OCI-LY7 (cell line): ENCODE data around the gene TIMM10B. TPM values are rescaled to one million over a fixed set of nuclear protein-coding genes. Genes with fewer than 3 reads are reported as not detected.

Source experiments
- BruUV-seq: library from RNA; stranded (reverse); fragments of 400-500 nt; replicated peaks from 2 replicates; lab custom pipeline; 2021; lab: Mats Ljungman, UMichigan
- CTCF ChIA-PET: fragments of 300-600 bp; sonication (Branson Sonifier 250); formaldehyde crosslinking; loops from one replicate; lab custom pipeline; 2022; ENCODE audit warnings: antibody characterized with exemption; ENCODE audit not compliant: unreplicated experiment; lab: Charles Lee
- POLR2A ChIA-PET: fragments of 300-600 bp; sonication (Branson Sonifier 250); formaldehyde crosslinking; loops from one replicate; lab custom pipeline; 2022; ENCODE audit warnings: antibody characterized with exemption; lab: Charles Lee
- DNase-seq: peaks from one replicate; pipeline ENCODE4 v3.0.0-alpha.2; 2015; ENCODE audit warnings: low spot score
- H2AFZ ChIP-seq: fragments of 200-600 bp; sonication (generic), shearing (Covaris generic); 2 replicates; pipeline ENCODE4 v1.6.1; 2014; ENCODE audit warnings: mild to moderate bottlenecking, antibody characterized with exemption, low read length, moderate library complexity
- H3K27ac ChIP-seq: fragments of 200-600 bp; sonication (generic); 2 replicates; pipeline ENCODE4 v1.5.1; 2014; ENCODE audit warnings: mixed run types, low read depth, mild to moderate bottlenecking, moderate library complexity, low read length, inconsistent platforms; ENCODE audit not compliant: poor library complexity, severe bottlenecking
- H3K36me3 ChIP-seq: fragments of 200-600 bp; sonication (generic); 2 replicates; pipeline ENCODE4 v1.6.1; 2014; ENCODE audit warnings: mild to moderate bottlenecking, antibody characterized with exemption, low read length, moderate library complexity, mixed read lengths; ENCODE audit not compliant: insufficient read depth
- H3K4me1 ChIP-seq: fragments of 200-600 bp; sonication (generic); 2 replicates; pipeline ENCODE4 v1.5.1; 2014; ENCODE audit warnings: mild to moderate bottlenecking, low read length; ENCODE audit not compliant: insufficient read depth, poor library complexity, severe bottlenecking
- H3K4me2 ChIP-seq: fragments of 200-600 bp; sonication (generic); 2 replicates; pipeline ENCODE4 v1.6.1; 2014; ENCODE audit warnings: mild to moderate bottlenecking, low read length
- H3K4me3 ChIP-seq: fragments of 200-600 bp; sonication (generic); 2 replicates; pipeline ENCODE4 v1.5.1; 2014; ENCODE audit warnings: mild to moderate bottlenecking, low read depth, low read length; ENCODE audit not compliant: poor library complexity, severe bottlenecking
- H3K79me2 ChIP-seq: fragments of 200-600 bp; sonication (generic); 2 replicates; pipeline ENCODE4 v1.6.1; 2016; ENCODE audit warnings: low read depth, mild to moderate bottlenecking, low read length, moderate library complexity, mixed read lengths; ENCODE audit not compliant: insufficient read depth
- H3K9me2 ChIP-seq: fragments of 200-600 bp; sonication (generic); 2 replicates; pipeline ENCODE4 v1.6.1; 2016; ENCODE audit warnings: mild to moderate bottlenecking, low read length, mixed read lengths; ENCODE audit not compliant: insufficient read depth
- H3K9me3 ChIP-seq: fragments of 200-600 bp; sonication (generic); 2 replicates; pipeline ENCODE4 v1.6.1; 2014; ENCODE audit warnings: mild to moderate bottlenecking, mixed run types, low read length, mixed read lengths
- H4K20me1 ChIP-seq: fragments of 200-600 bp; sonication (generic); 2 replicates; pipeline ENCODE4 v1.6.1; 2014; ENCODE audit warnings: mild to moderate bottlenecking, antibody characterized with exemption, low read length, moderate library complexity, mixed read lengths; ENCODE audit not compliant: insufficient read depth
- CTCF ChIP-seq: fragments of 200-600 bp; sonication (generic); conservative IDR thresholded peaks from 2 replicates; pipeline ENCODE4 v1.5.1; 2014; ENCODE audit warnings: mild to moderate bottlenecking, antibody characterized with exemption, low read length, moderate library complexity, mixed read lengths
- EZH2phosphoT487 ChIP-seq: fragments of 200-600 bp; sonication (generic); IDR thresholded peaks from 2 replicates; pipeline ENCODE4 v1.6.1; 2018; ENCODE audit warnings: low read depth, borderline replicate concordance, mild to moderate bottlenecking, mixed run types, antibody characterized with exemption, low read length, moderate library complexity, mixed read lengths
- intact Hi-C: fragments of 100-400 bp; cut with micrococcal nuclease; formaldehyde crosslinking; loops from one replicate; pipeline ENCODE4 v1.10.0; 2022; ENCODE audit not compliant: unreplicated experiment
- total RNA-seq, 2 experiments: library from RNA; depleted of rRNA in 1 of 2; stranded (reverse); fragments of >200 nt in 1 of 2; shearing (Covaris generic) in 1 of 2; gene quantifications; 2 replicates each; pipeline ENCODE4 v1.2.3, GENCODE V29; 2014 to 2022

TIMM10B gene
- total RNA-seq, 2 experiments from 2014 or later = 43.7 to 54.6 TPM

GRCh38 chr11:6486256-6486655 lies 5.0 kb downstream of the TIMM10B start:
- Histone ChIP-seq H4K20me1 (peaks cover 10% of the 10 kb centered on the region), H3K4me3 (no peak overlapping the region), H3K4me2 (no peak overlapping the region), H3K79me2 (peaks cover 25% of the 10 kb centered on the region), H3K9me2 (no peaks in the 10 kb centered on the region), H3K27ac (no peak overlapping the region), H3K9me3 (no peaks in the 10 kb centered on the region), H2AFZ (no peak overlapping the region), H3K4me1 (peaks cover 13% of the 10 kb centered on the region), H3K36me3 (peaks cover 89% of the 10 kb centered on the region)
- DNase-seq = no peak
- BruUV-seq = no TSS peak
- intact Hi-C loops = no loop called here
- TF ChIP-seq EZH2phosphoT487 = no peak
- no peak for TF ChIP-seq CTCF
- CTCF ChIA-PET = no interaction called here
- POLR2A ChIA-PET = interaction anchor here (1.5 to 2.4 kb wide), 2 partner anchors 10 to 107 kb away, joined by 6 to 7 read pairs; no protein-coding TSS in a partner anchor

DNA sequence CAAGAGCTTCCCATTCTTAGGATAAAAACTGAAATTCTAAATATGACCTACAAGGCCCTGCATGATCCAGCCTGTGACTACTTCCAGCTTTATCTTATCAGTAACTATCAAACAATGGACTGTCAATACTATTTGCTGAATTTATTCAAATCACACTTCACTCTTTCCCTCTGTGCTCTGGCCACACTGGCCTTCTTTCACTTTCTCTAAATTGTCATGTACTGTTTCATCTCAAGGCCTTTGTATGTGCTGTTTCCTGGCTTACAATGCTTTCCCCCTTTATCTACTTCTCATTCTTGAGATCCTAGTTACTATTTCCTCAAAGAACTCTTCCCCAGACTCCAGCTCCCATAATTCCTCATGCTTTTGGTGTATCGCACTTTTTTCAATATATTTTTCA lies 5.6 kb downstream of the TIMM10B start:
- no peak overlapping the region for H3K27ac ChIP-seq
- ChIA-PET CTCF (no interaction called here), POLR2A (interaction anchor here (1.5 to 2.4 kb wide), 2 partner anchors 11 to 108 kb away, joined by 6 to 7 read pairs; no protein-coding TSS in a partner anchor)
- H3K36me3 ChIP-seq = peaks cover 90% of the 10 kb centered on the region
- TF ChIP-seq EZH2phosphoT487 (no peak), CTCF (no peak)
- peaks cover 19% of the 10 kb centered on the region for H3K79me2 ChIP-seq
- BruUV-seq = no TSS peak
- DNase-seq = no peak
- H2AFZ ChIP-seq = no peak overlapping the region
- no peaks in the 10 kb centered on the region for H3K9me3 ChIP-seq
- no peaks in the 10 kb centered on the region for H3K9me2 ChIP-seq
- peaks cover 13% of the 10 kb centered on the region for H3K4me1 ChIP-seq
- H3K4me2 ChIP-seq = no peak overlapping the region
- intact Hi-C loops = no loop called here
- no peak overlapping the region for H3K4me3 ChIP-seq
- H4K20me1 ChIP-seq = peaks cover 5% of the 10 kb centered on the region

GRCh38 chr11:6488342-6488741 lies 7.0 kb downstream of the TIMM10B start:
- no peak overlapping the region for H3K27ac ChIP-seq
- no peak overlapping the region for H3K4me3 ChIP-seq
- H3K4me1 ChIP-seq = peaks cover 1% of the 10 kb centered on the region
- intact Hi-C loops = no loop called here
- ChIA-PET CTCF (interaction anchor here (1.0 kb wide), 1 partner anchor 109 kb away, joined by 3 read pairs; no protein-coding TSS in a partner anchor), POLR2A (no interaction called here)
- no peaks in the 10 kb centered on the region for H3K9me2 ChIP-seq
- H3K9me3 ChIP-seq = no peaks in the 10 kb centered on the region
- peaks cover 5% of the 10 kb centered on the region; the same call in 1 of the 2 replicates for H3K79me2 ChIP-seq
- DNase-seq = no peak
- no peak for TF ChIP-seq CTCF
- TF ChIP-seq EZH2phosphoT487 = no peak
- H3K36me3 ChIP-seq = peaks cover 86% of the 10 kb centered on the region
- no peak overlapping the region for H3K4me2 ChIP-seq
- no peak overlapping the region for H2AFZ ChIP-seq
- no TSS peak for BruUV-seq
- H4K20me1 ChIP-seq = no peaks in the 10 kb centered on the region; the same call in 1 of the 2 replicates
